ENCODE measurements around the gene LARP7. TPM values are rescaled to one million over a fixed set of nuclear protein-coding genes. Genes with fewer than 3 reads are reported as not detected.

LARP7 gene
- total and polyA plus RNA-seq, 4 donors: 24.9 to 75.5 (median 36.0) TPM

DNA sequence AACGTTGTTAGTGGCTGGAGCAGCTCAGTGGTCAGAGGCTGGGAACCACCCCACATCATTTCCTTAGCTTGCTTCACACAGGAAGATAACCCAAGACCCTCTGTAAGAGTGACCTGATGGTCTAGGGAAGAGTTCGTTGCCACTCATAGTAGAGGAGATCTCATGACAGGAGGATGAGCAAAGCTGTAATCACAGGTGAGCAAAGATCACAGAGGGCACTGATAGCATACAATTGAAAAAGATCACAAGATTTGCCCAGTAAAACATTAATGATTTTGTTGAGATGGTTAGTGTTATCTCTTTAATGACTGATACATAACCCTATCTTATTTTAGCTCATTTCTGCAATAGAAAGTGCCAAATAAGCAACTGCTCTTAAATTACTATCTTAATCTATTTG is 44.1 kb downstream of the LARP7 start:
- H3K27me3 ChIP-seq (ENCODE audit: control insufficient read depth in 3 of 3, insufficient read depth in 3 of 3, low read length in 2 of 3): no peaks in the 10 kb centered on the region
- H3K27ac ChIP-seq (ENCODE audit: low read depth in 1 of 2, low read length in 1 of 2): no peak overlapping the region
- no peaks in the 10 kb centered on the region for H3K9me3 ChIP-seq (ENCODE audit: control insufficient read depth in 4 of 4, insufficient read depth in 3 of 4, low read length in 3 of 4)
- H3K9ac ChIP-seq (ENCODE audit: insufficient read depth in 1 of 2, low read length in 2 of 2): no peak overlapping the region
- no peaks in the 10 kb centered on the region for H3K36me3 ChIP-seq (ENCODE audit: control insufficient read depth in 4 of 4, insufficient read depth in 4 of 4, low read length in 4 of 4)
- TF ChIP-seq, protein P1, sequence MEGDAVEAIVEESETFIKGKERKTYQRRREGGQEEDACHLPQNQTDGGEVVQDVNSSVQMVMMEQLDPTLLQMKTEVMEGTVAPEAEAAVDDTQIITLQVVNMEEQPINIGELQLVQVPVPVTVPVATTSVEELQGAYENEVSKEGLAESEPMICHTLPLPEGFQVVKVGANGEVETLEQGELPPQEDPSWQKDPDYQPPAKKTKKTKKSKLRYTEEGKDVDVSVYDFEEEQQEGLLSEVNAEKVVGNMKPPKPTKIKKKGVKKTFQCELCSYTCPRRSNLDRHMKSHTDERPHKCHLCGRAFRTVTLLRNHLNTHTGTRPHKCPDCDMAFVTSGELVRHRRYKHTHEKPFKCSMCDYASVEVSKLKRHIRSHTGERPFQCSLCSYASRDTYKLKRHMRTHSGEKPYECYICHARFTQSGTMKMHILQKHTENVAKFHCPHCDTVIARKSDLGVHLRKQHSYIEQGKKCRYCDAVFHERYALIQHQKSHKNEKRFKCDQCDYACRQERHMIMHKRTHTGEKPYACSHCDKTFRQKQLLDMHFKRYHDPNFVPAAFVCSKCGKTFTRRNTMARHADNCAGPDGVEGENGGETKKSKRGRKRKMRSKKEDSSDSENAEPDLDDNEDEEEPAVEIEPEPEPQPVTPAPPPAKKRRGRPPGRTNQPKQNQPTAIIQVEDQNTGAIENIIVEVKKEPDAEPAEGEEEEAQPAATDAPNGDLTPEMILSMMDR (IDR thresholded peaks at IDR 0.05; ENCODE audit: control extremely low read depth, extremely low read depth): no peak
- H3K4me1 ChIP-seq (ENCODE audit: control insufficient read depth in 5 of 5, insufficient read depth in 5 of 5, low read length in 5 of 5): no peaks in the 10 kb centered on the region
- DNase-seq (no peak), ATAC-seq (ENCODE audit: insufficient read depth, low FRiP score) (no peak)
- WGBS, 2 donors: 65 to 68% methylated on average over 2 of the region's 2 CpGs
- no peak overlapping the region for H3K4me3 ChIP-seq

DNA sequence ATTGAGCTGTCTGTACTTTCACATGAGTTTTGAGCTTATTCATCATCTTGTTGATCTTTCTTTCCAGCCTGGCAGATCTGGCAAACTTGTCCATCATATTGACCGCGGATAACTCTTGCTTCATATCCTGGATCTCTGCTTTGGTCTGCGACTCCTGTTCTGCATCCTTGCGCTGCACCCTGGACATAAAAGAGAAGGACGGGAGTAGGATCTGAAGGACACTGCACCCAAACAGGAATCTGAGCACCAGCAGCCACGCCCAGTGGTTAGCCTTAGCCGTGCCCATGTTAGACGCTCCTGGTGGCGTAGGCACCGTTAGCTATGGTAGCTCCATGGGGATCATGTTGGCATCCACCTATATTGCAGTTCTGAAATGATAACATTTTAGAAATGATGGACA is 56.6 kb downstream of the LARP7 start:
- no peaks in the 10 kb centered on the region for H3K36me3 ChIP-seq (ENCODE audit: control insufficient read depth in 4 of 4, insufficient read depth in 4 of 4, low read length in 4 of 4)
- H3K4me3 ChIP-seq: no peak overlapping the region
- DNase-seq: no peak
- H3K27me3 ChIP-seq (ENCODE audit: control insufficient read depth in 3 of 3, insufficient read depth in 3 of 3, low read length in 2 of 3): no peaks in the 10 kb centered on the region
- no peaks in the 10 kb centered on the region for H3K9me3 ChIP-seq (ENCODE audit: control insufficient read depth in 4 of 4, insufficient read depth in 3 of 4, low read length in 3 of 4)
- no peak overlapping the region for H3K27ac ChIP-seq (ENCODE audit: low read depth in 1 of 2, low read length in 1 of 2)
- H3K4me1 ChIP-seq (ENCODE audit: control insufficient read depth in 5 of 5, insufficient read depth in 5 of 5, low read length in 5 of 5): no peaks in the 10 kb centered on the region
- 93 to 94% methylated on average over 10 of the region's 10 CpGs for WGBS, 2 donors
- TF ChIP-seq, protein P1 (IDR thresholded peaks at IDR 0.05; ENCODE audit: control extremely low read depth, extremely low read depth): no peak
- no peak for ATAC-seq (ENCODE audit: insufficient read depth, low FRiP score)
- no peak overlapping the region for H3K9ac ChIP-seq (ENCODE audit: insufficient read depth in 1 of 2, low read length in 2 of 2)

DNA sequence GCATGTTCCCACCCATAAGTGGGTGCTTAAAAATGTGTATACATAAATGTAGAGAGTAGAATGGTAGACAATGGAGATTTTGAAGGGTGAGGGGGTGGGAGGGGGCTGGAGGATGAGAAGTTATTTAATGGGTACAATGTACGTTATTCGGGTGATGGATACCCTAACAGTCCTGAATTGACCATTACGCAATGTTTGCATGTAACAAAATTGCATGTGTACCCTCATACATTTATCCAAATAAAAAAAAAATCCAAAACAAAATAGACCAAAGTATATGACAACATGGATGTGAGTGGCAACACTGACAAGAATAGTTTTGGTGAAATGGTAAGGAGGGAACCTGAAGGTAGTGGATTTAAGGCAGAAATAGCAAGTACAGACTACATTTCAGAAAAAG is 63.7 kb downstream of the LARP7 start:
- H3K27ac ChIP-seq (ENCODE audit: low read depth in 1 of 2, low read length in 1 of 2): no peak overlapping the region
- TF ChIP-seq, protein P1 (IDR thresholded peaks at IDR 0.05; ENCODE audit: control extremely low read depth, extremely low read depth): no peak
- H3K27me3 ChIP-seq (ENCODE audit: control insufficient read depth in 3 of 3, insufficient read depth in 3 of 3, low read length in 2 of 3): peaks cover 0 to 21% (median 19%) of the 10 kb centered on the region in 3 donors
- ATAC-seq (ENCODE audit: insufficient read depth, low FRiP score) (no peak), DNase-seq (no peak)
- H3K36me3 ChIP-seq (ENCODE audit: control insufficient read depth in 4 of 4, insufficient read depth in 4 of 4, low read length in 4 of 4): no peaks in the 10 kb centered on the region
- WGBS, 2 donors: 92 to 96% methylated on average over 3 of the region's 3 CpGs
- H3K9me3 ChIP-seq (ENCODE audit: control insufficient read depth in 4 of 4, insufficient read depth in 3 of 4, low read length in 3 of 4): no peaks in the 10 kb centered on the region
- H3K4me1 ChIP-seq (ENCODE audit: control insufficient read depth in 5 of 5, insufficient read depth in 5 of 5, low read length in 5 of 5): peaks cover 0 to 5% (median 0%) of the 10 kb centered on the region in 5 donors
- no peak overlapping the region for H3K9ac ChIP-seq (ENCODE audit: insufficient read depth in 1 of 2, low read length in 2 of 2)
- H3K4me3 ChIP-seq: no peak overlapping the region

DNA sequence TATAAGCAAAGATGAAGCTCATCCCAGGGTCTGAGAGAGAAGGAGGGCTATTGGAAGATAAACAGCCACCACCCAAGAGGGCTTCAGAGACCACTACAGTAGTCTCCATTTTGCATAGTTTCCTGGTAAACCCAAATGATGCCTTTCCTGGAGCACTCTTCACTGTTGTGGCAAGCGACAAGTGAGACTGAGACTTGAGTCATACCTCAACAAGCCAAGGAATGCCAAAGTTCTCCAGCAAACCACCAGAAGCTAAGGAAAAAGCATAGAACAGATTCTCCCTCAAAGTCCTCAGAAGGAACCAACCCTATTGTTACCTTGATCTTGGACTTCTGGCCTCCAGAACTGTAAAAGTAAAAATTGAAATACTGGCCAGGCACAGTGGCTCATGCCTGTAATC is 65.9 kb downstream of the LARP7 start:
- ATAC-seq (ENCODE audit: insufficient read depth, low FRiP score) (no peak), DNase-seq (no peak)
- Histone ChIP-seq H3K36me3 (ENCODE audit: control insufficient read depth in 4 of 4, insufficient read depth in 4 of 4, low read length in 4 of 4) (no peaks in the 10 kb centered on the region), H3K9ac (ENCODE audit: insufficient read depth in 1 of 2, low read length in 2 of 2) (no peak overlapping the region), H3K9me3 (ENCODE audit: control insufficient read depth in 4 of 4, insufficient read depth in 3 of 4, low read length in 3 of 4) (no peaks in the 10 kb centered on the region), H3K4me3 (no peak overlapping the region), H3K27ac (ENCODE audit: low read depth in 1 of 2, low read length in 1 of 2) (no peak overlapping the region), H3K4me1 (ENCODE audit: control insufficient read depth in 5 of 5, insufficient read depth in 5 of 5, low read length in 5 of 5) (peaks cover 0 to 7% (median 1%) of the 10 kb centered on the region in 5 donors), H3K27me3 (ENCODE audit: control insufficient read depth in 3 of 3, insufficient read depth in 3 of 3, low read length in 2 of 3) (peaks cover 0 to 37% (median 36%) of the 10 kb centered on the region in 3 donors)
- TF ChIP-seq, protein P1 (IDR thresholded peaks at IDR 0.05; ENCODE audit: control extremely low read depth, extremely low read depth): no peak
- WGBS, 2 donors: 93 to 94% methylated on average over 1 of the region's 1 CpG
